NCI-H2029 treated with DMSO at 0.1 percent for 48 hours (cell line): ENCODE data around the gene TUBGCP2.
A peak's percentile ranks its signal among the peaks of the same experiment; 100 is the strongest.
"Not testable (repeated sequence)": the region's sequence is repeated elsewhere in the genome, so short reads cannot be mapped to it uniquely, and the experiment has no call there.

Experiments used
- DNase-seq: peaks from one replicate; lab custom pipeline; 2025; lab: John Stamatoyannopoulos, UW

TUBGCP2 gene

GRCh38 chr10:133324857-133325260 lies 16.2 kb upstream of the TUBGCP2 start:
- DNase-seq = no peak

- peak; percentile 21 for DNase-seq
Measured at GRCh38 chr10:133324198-133324792, 15.6 kb upstream of the TUBGCP2 start.

GRCh38 chr10:133322064-133322709 lies 13.5 kb upstream of the TUBGCP2 start:
- not testable (repeated sequence) for DNase-seq

- DNase-seq = not testable (repeated sequence)
Measured at GRCh38 chr10:133320852-133321422, 12.3 kb upstream of the TUBGCP2 start.

- DNase-seq = peak; percentile 0
Measured at GRCh38 chr10:133318494-133319127, 9.9 kb upstream of the TUBGCP2 start.

- DNase-seq = no peak
Measured at GRCh38 chr10:133316732-133317131, 8.1 kb upstream of the TUBGCP2 start.

GRCh38 chr10:133316266-133316665 lies 7.6 kb upstream of the TUBGCP2 start:
- DNase-seq = no peak

GRCh38 chr10:133315847-133316246 lies 7.2 kb upstream of the TUBGCP2 start:
- no peak for DNase-seq

- no peak for DNase-seq
Measured at GRCh38 chr10:133314911-133315310, 6.2 kb upstream of the TUBGCP2 start.

GRCh38 chr10:133313192-133313591 lies 4.5 kb upstream of the TUBGCP2 start:
- DNase-seq = no peak

- no peak for DNase-seq
Measured at GRCh38 chr10:133312769-133313145, 4.1 kb upstream of the TUBGCP2 start.

- no peak for DNase-seq
Measured at GRCh38 chr10:133312016-133312768, 3.5 kb upstream of the TUBGCP2 start.

GRCh38 chr10:133311570-133311969 lies 2.9 kb upstream of the TUBGCP2 start:
- DNase-seq = no peak

- no peak for DNase-seq
Measured at GRCh38 chr10:133310789-133311188, 2.1 kb upstream of the TUBGCP2 start.

GRCh38 chr10:133310399-133310755 lies 1.7 kb upstream of the TUBGCP2 start:
- no peak for DNase-seq

- peak; percentile 59 for DNase-seq
Measured at GRCh38 chr10:133309720-133310398, 1.2 kb upstream of the TUBGCP2 start.

- peak; percentile 57 for DNase-seq
Measured at GRCh38 chr10:133309100-133309719, 538 bp upstream of the TUBGCP2 start.

- DNase-seq = peak; percentile 34
Measured at GRCh38 chr10:133307776-133308420, 774 bp downstream of the TUBGCP2 start.

- no peak for DNase-seq
Measured at GRCh38 chr10:133306941-133307379, 1.7 kb downstream of the TUBGCP2 start.

- no peak for DNase-seq
Measured at GRCh38 chr10:133306097-133306476, 2.6 kb downstream of the TUBGCP2 start.

- DNase-seq = no peak
Measured at GRCh38 chr10:133303206-133303605, 5.5 kb downstream of the TUBGCP2 start.
